OCI-LY1 (cell line): ENCODE measurements around the gene ATG5.

Experiments
- H2AFZ ChIP-seq: fragments of 200-600 bp; sonication (generic), shearing (Covaris generic); 2 replicates; pipeline ENCODE4 v1.6.0; 2014; ENCODE audit warnings: antibody characterized with exemption, mild to moderate bottlenecking, low read length
- H3F3A ChIP-seq: fragments of 200-600 bp; sonication (generic), shearing (Covaris generic); 2 replicates; pipeline ENCODE4 v1.6.0; 2014; ENCODE audit warnings: mild to moderate bottlenecking, antibody characterized with exemption, low read length, moderate library complexity; ENCODE audit not compliant: insufficient read depth
- H3K27ac ChIP-seq: fragments of 200-600 bp; sonication (generic); 2 replicates; pipeline ENCODE4 v1.5.1; 2014; ENCODE audit warnings: low read length, mixed run types, mild to moderate bottlenecking, low read depth; ENCODE audit not compliant: poor library complexity, severe bottlenecking
- H3K27me3 ChIP-seq: fragments of 200-600 bp; sonication (generic); 2 replicates; pipeline ENCODE4 v1.6.0; 2014; ENCODE audit warnings: antibody characterized with exemption, mild to moderate bottlenecking, low read length, moderate library complexity; ENCODE audit not compliant: insufficient read depth
- H3K36me3 ChIP-seq: fragments of 200-600 bp; sonication (generic); 2 replicates; pipeline ENCODE4 v1.6.1; 2014; ENCODE audit warnings: mild to moderate bottlenecking, antibody characterized with exemption, low read length, moderate library complexity, mixed read lengths; ENCODE audit not compliant: insufficient read depth
- H3K4me1 ChIP-seq: fragments of 200-600 bp; sonication (generic); 2 replicates; pipeline ENCODE4 v1.5.1; 2014; ENCODE audit warnings: mild to moderate bottlenecking, low read length, moderate library complexity; ENCODE audit not compliant: insufficient read depth, severe bottlenecking
- H3K4me2 ChIP-seq: fragments of 200-600 bp; sonication (generic), shearing (Covaris generic); 2 replicates; pipeline ENCODE4 v1.6.1; 2014; ENCODE audit warnings: low read length
- H3K4me3 ChIP-seq: fragments of 200-600 bp; sonication (generic); 2 replicates; pipeline ENCODE4 v1.5.1; 2014; ENCODE audit warnings: low read length, low read depth, mild to moderate bottlenecking, mixed read lengths; ENCODE audit not compliant: poor library complexity, severe bottlenecking
- H3K79me2 ChIP-seq: fragments of 200-600 bp; shearing (Covaris generic); 2 replicates; pipeline ENCODE4 v1.6.1; 2016; ENCODE audit warnings: mixed run types, low read length, mixed read lengths; ENCODE audit not compliant: insufficient read depth
- H3K9ac ChIP-seq: fragments of 200-600 bp; sonication (generic), shearing (Covaris generic); 2 replicates; pipeline ENCODE4 v1.6.1; 2014; ENCODE audit warnings: mild to moderate bottlenecking, low read length, mixed read lengths
- H3K9me2 ChIP-seq: fragments of 200-600 bp; sonication (generic), shearing (Covaris generic); 2 replicates; pipeline ENCODE4 v1.6.1; 2014; ENCODE audit warnings: low read depth, mild to moderate bottlenecking, low read length, mixed read lengths
- H3K9me3 ChIP-seq: fragments of 200-600 bp; shearing (Covaris generic); 2 replicates; pipeline ENCODE4 v1.6.1; 2014; ENCODE audit warnings: low read length, mixed read lengths
- H4K20me1 ChIP-seq: fragments of 200-600 bp; sonication (generic), shearing (Covaris generic); 2 replicates; pipeline ENCODE4 v1.6.0; 2016; ENCODE audit warnings: mild to moderate bottlenecking, low read length; ENCODE audit not compliant: insufficient read depth
- CTCF ChIP-seq: fragments of 200-600 bp; sonication (generic), shearing (Covaris generic); IDR thresholded peaks from 2 replicates; pipeline ENCODE4 v1.5.1; 2017; ENCODE audit warnings: mild to moderate bottlenecking, antibody characterized with exemption, low read length, moderate library complexity, mixed read lengths
- EZH2 ChIP-seq: fragments of 200-600 bp; sonication (generic), shearing (Covaris generic); IDR thresholded peaks from 2 replicates; pipeline ENCODE4 v1.8.0; 2017; ENCODE audit warnings: borderline replicate concordance, mixed run types, mild to moderate bottlenecking, antibody characterized with exemption, low read length, moderate library complexity, mixed read lengths

The ATG5 gene

GRCh38 chr6:106281088-106281487 is 44.5 kb downstream of the ATG5 start:
- H3F3A ChIP-seq: no peaks in the 10 kb centered on the region
- H3K27ac ChIP-seq: no peak overlapping the region
- H3K9me2 ChIP-seq: no peaks in the 10 kb centered on the region
- no peaks in the 10 kb centered on the region for H3K4me1 ChIP-seq
- TF ChIP-seq CTCF (no peak), EZH2 (no peak)
- no peaks in the 10 kb centered on the region; the same call in 1 of the 2 replicates for H3K9me3 ChIP-seq
- no peak overlapping the region for H3K4me2 ChIP-seq
- H3K79me2 ChIP-seq: no peaks in the 10 kb centered on the region; the same call in 1 of the 2 replicates
- no peaks in the 10 kb centered on the region for H4K20me1 ChIP-seq
- H3K36me3 ChIP-seq: peaks cover 30% of the 10 kb centered on the region
- no peak overlapping the region for H3K4me3 ChIP-seq
- H2AFZ ChIP-seq: no peak overlapping the region
- no peaks in the 10 kb centered on the region for H3K27me3 ChIP-seq
- no peak overlapping the region for H3K9ac ChIP-seq

GRCh38 chr6:106279179-106279578 is 46.4 kb downstream of the ATG5 start:
- no peaks in the 10 kb centered on the region for H3K9me2 ChIP-seq
- no peaks in the 10 kb centered on the region for H3K79me2 ChIP-seq
- no peaks in the 10 kb centered on the region for H3F3A ChIP-seq
- H3K4me2 ChIP-seq: no peak overlapping the region
- TF ChIP-seq CTCF (no peak), EZH2 (no peak)
- no peaks in the 10 kb centered on the region for H3K9me3 ChIP-seq
- no peak overlapping the region for H3K27ac ChIP-seq
- no peaks in the 10 kb centered on the region for H3K27me3 ChIP-seq
- no peak overlapping the region for H3K4me3 ChIP-seq
- H3K36me3 ChIP-seq: peaks cover 21% of the 10 kb centered on the region
- H3K4me1 ChIP-seq: no peaks in the 10 kb centered on the region
- H4K20me1 ChIP-seq: no peaks in the 10 kb centered on the region
- no peak overlapping the region for H3K9ac ChIP-seq
- no peak overlapping the region for H2AFZ ChIP-seq

GRCh38 chr6:106275692-106276091 is 49.9 kb downstream of the ATG5 start:
- H3F3A ChIP-seq: no peaks in the 10 kb centered on the region
- H2AFZ ChIP-seq: no peak overlapping the region
- no peak overlapping the region for H3K27ac ChIP-seq
- no peak overlapping the region for H3K4me2 ChIP-seq
- H3K9ac ChIP-seq: no peak overlapping the region
- H3K9me2 ChIP-seq: no peaks in the 10 kb centered on the region
- no peak for TF ChIP-seq CTCF
- no peak for TF ChIP-seq EZH2
- H3K36me3 ChIP-seq: peaks cover 13% of the 10 kb centered on the region; the same call in 1 of the 2 replicates
- no peaks in the 10 kb centered on the region for H4K20me1 ChIP-seq
- H3K79me2 ChIP-seq: no peaks in the 10 kb centered on the region; the same call in 1 of the 2 replicates
- H3K9me3 ChIP-seq: no peaks in the 10 kb centered on the region
- H3K4me1 ChIP-seq: peaks cover 9% of the 10 kb centered on the region
- H3K27me3 ChIP-seq: no peaks in the 10 kb centered on the region
- H3K4me3 ChIP-seq: no peak overlapping the region
